ENCODE results near the gene AGO3.
"Not testable (repeated sequence)": the region's sequence is repeated elsewhere in the genome, so short reads cannot be mapped to it uniquely, and the experiment has no call there.

The AGO3 gene

GRCh38 chr1:36006941-36007500 is 76.1 kb downstream of the AGO3 start:
- DNase-seq (ENCODE audit: low read depth in 4 of 4, low spot score in 1 of 4): no peak

GRCh38 chr1:36007741-36008140 is 76.8 kb downstream of the AGO3 start:
- no peak for DNase-seq (ENCODE audit: low read depth in 4 of 4, low spot score in 1 of 4)

DNA sequence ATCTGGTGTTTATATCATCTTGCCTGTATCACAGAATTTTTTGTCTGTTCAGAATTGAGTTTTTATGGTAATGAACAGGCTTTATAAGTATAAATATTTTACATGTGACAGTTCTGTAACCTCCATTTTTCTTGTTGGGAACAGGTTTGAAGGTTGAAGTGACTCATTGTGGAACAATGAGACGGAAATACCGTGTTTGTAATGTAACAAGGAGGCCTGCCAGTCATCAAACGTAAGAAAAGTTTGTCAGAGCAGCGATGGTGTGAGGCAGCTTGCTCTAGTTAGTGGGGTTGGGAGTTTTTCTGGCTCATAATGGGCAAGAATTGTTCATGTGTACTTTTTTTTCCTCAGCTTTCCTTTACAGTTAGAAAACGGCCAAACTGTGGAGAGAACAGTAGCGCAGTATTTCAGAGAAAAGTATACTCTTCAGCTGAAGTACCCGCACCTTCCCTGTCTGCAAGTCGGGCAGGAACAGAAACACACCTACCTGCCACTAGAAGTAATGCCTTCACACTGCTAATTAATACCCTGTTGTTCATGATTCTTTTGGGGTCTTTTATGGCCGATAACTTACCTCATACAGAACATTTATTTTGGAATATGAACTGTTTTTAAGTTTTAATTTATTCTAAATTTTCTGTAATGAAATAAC is 77.8 kb downstream of the AGO3 start:
- DNase-seq (ENCODE audit: low read depth in 4 of 4, low spot score in 1 of 4): no peak

DNA sequence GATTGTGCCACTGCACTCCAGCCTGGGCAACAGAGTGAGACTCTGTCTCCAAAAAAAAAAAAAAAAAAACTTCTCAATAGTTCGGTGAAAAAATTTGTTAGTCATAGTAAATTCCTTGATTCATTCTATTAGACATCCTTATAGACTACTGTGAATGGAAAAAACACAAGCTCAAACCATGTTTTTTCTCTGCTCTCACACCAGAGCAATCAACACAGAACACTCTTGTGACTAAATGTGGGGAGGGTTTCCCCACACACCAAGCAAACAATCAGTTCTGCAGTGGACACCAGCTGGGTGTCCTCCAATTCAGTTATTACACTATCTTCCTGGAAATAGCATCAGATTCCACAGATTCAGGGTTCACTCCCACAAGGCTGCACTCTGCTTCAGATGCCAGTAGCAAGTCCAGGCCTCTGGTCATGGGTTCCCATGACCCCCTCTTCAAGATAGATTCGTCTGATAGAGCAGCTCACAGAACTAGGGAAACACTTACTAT is 83.9 kb downstream of the AGO3 start:
- DNase-seq (ENCODE audit: low read depth in 4 of 4, low spot score in 1 of 4): no peak

DNA sequence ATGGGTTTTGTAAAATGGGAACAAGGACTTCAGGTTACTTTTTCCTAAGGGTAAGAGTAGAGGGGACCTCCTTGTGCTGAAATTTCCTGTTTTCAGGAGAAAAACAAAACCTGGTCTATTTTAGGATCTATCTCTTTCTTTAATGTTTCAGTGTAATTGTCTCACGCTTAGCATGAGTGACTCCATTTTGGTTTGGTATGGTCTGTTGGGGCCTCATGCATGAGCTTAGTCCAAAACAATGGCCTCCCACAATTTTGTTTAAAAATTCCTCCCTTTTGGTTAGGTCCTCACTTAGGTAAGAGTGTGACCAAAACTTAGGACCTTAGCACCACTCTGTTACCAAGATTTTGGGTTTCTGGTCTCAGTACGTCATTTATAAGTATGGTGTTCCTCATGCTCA is 85.8 kb downstream of the AGO3 start:
- no peak for DNase-seq (ENCODE audit: low read depth in 4 of 4, low spot score in 1 of 4)

GRCh38 chr1:36023098-36023769 is 92.3 kb downstream of the AGO3 start:
- DNase-seq (ENCODE audit: low read depth in 4 of 4, low spot score in 1 of 4): no peak

DNA sequence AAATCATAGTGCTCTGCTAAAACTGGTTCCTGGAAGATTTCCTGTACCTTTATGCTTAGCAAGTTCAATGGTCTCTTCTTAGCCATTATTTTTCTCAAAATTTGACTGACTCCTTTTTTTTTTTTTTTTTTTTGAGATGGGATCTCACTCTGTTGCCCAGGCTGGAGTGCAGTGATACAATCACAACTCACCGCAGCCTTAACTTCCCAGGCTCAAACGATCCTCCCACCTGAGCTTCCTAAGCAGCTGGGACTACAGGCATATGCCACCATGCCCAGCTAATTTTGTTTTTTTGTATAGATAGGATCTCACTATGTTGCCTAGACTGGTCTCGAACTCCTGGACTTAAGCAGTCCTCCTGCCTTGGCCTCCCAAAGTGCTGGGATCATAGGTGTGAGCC is 93.1 kb downstream of the AGO3 start:
- DNase-seq (ENCODE audit: low read depth in 4 of 4, low spot score in 1 of 4): not testable (repeated sequence)

- no peak for DNase-seq (ENCODE audit: low read depth in 4 of 4, low spot score in 1 of 4)
Observed at GRCh38 chr1:36024847-36025246, 93.9 kb downstream of the AGO3 start.

- no peak for DNase-seq (ENCODE audit: low read depth in 4 of 4, low spot score in 1 of 4)
Observed at GRCh38 chr1:36027766-36028165, 96.9 kb downstream of the AGO3 start.

DNA sequence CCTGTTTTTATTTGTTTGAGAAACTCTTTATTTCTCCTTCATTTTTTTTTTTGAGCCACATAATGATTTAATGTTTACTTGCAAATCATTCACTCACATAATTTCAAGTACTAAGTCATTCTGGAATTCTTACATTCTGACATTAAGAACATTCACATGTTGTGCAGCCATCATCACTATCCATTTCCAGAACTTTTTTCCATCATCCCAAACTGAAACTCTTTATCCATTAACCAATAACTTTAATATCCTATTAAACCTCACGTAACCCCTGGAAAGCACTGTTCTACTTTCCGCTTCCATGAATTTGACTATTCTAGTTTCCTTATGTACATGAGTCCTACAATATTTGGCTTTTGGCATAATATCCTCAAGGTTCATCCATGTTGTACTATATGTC is 100.5 kb downstream of the AGO3 start:
- no peak for DNase-seq (ENCODE audit: low read depth in 4 of 4, low spot score in 1 of 4)

DNA sequence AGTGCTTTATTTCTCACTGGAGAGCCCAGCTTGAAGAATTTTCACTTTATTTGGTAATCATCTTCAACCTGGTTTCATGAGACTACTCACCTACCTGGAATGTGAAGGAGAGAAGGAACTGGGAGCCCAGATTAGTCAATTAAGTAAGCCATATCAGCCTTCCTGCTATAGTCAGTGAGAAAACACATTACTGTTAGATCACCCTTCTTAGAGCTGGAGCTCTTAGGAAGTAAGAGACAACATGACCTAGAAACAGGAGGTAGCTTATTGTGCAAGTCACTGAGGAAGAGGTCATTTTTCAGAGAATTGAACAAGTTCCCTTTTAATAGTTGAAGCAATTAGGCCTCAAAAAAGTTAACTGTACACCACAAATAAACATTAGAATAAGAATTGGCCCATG is 103.8 kb downstream of the AGO3 start:
- DNase-seq (ENCODE audit: low read depth in 4 of 4, low spot score in 1 of 4): no peak

GRCh38 chr1:36035154-36035553 is 104.2 kb downstream of the AGO3 start:
- no peak for DNase-seq (ENCODE audit: low read depth in 4 of 4, low spot score in 1 of 4)

DNA sequence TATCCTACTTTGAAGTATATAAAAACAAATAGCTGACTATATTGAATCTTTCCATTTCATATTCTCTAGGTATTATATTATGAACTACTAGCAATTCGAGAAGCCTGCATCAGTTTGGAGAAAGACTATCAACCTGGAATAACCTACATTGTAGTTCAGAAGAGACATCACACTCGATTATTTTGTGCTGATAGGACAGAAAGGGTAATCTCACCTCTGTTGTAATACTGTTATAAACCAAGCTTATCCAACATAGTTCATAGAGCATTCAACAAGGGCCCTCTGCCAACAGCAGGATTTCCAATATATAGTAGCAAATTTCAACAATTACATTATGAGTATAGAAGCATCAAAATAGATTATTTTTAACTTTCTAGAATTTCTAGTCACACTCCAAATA is 109.3 kb downstream of the AGO3 start:
- no peak for DNase-seq (ENCODE audit: low read depth in 4 of 4, low spot score in 1 of 4)

GRCh38 chr1:36051821-36052220 is 120.9 kb downstream of the AGO3 start:
- no peak for DNase-seq (ENCODE audit: low read depth in 4 of 4, low spot score in 1 of 4)

- DNase-seq (ENCODE audit: low read depth in 4 of 4, low spot score in 1 of 4): no peak
Observed at GRCh38 chr1:36053978-36054377, 123.1 kb downstream of the AGO3 start.

DNA sequence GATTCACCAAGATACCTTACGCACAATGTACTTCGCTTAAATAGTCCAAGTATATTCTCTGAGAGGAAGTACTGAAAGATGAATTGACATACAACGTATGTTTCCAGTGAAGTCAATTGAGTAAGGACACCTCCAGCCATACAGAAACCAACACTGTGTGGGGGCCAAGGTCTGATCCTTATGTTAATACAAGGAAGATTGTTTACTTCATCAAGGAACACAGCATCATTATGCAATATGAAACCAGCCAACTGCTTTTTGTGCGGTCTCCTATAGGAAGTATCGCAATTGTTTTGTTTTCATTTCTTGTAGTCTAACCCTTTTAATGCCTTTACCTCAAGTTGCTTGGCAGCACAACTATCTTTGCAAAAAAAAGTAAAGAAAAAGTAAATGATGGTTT is 124.8 kb downstream of the AGO3 start:
- DNase-seq (ENCODE audit: low read depth in 4 of 4, low spot score in 1 of 4): no peak

DNA sequence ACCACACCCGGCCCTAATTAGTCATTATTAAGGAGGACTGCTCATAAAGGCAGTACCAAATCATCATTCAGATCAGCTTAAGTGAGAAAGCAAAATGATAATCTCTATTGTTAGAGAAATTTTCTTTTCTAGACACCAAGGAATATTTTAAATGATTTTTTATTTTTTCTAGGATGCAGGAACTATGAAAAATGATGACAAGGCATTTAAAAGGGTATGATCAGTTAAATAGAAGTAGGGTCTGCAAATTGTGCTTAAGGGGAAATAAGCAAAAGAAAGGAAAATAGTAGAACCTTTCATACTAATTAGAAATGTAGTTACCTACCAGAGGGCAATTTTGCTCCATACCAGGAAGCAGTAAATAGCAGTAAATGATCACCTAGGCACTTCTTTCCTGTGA is 131.4 kb downstream of the AGO3 start:
- DNase-seq (ENCODE audit: low read depth in 4 of 4, low spot score in 1 of 4): no peak

DNA sequence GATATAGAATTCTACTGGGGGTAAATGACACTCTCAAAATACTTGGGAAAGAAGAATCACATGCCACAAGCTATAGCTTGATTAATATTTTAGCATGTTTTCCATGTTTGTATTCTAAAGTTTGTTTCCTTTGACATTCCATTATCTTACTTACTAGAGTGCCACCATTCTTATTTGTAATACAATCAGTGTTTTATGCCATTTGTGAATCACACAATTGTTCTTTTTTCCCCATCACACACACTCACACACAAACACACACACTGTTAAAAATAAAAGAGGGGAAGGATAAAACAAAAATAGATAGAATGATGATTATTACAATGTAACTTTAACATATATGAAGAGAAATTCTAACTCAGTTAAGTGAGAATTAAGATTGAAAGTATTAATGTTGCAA is 137.0 kb downstream of the AGO3 start:
- no peak for DNase-seq (ENCODE audit: low read depth in 4 of 4, low spot score in 1 of 4)

GRCh38 chr1:36068866-36069265 is 138.0 kb downstream of the AGO3 start:
- DNase-seq (ENCODE audit: low read depth in 4 of 4, low spot score in 1 of 4): no peak

GRCh38 chr1:36070349-36070748 is 139.4 kb downstream of the AGO3 start:
- no peak for DNase-seq (ENCODE audit: low read depth in 4 of 4, low spot score in 1 of 4)

GRCh38 chr1:36076979-36077573 is 146.2 kb downstream of the AGO3 start:
- no peak for DNase-seq (ENCODE audit: low read depth in 4 of 4, low spot score in 1 of 4)

GRCh38 chr1:36080236-36080635 is 149.3 kb downstream of the AGO3 start:
- DNase-seq (ENCODE audit: low read depth in 4 of 4, low spot score in 1 of 4): no peak
